ENCODE measurements around the gene VSX2. TPM values are rescaled to one million over a fixed set of nuclear protein-coding genes. Genes with fewer than 3 reads are reported as not detected.

VSX2 gene
- not detected in 2 replicates for total RNA-seq

DNA sequence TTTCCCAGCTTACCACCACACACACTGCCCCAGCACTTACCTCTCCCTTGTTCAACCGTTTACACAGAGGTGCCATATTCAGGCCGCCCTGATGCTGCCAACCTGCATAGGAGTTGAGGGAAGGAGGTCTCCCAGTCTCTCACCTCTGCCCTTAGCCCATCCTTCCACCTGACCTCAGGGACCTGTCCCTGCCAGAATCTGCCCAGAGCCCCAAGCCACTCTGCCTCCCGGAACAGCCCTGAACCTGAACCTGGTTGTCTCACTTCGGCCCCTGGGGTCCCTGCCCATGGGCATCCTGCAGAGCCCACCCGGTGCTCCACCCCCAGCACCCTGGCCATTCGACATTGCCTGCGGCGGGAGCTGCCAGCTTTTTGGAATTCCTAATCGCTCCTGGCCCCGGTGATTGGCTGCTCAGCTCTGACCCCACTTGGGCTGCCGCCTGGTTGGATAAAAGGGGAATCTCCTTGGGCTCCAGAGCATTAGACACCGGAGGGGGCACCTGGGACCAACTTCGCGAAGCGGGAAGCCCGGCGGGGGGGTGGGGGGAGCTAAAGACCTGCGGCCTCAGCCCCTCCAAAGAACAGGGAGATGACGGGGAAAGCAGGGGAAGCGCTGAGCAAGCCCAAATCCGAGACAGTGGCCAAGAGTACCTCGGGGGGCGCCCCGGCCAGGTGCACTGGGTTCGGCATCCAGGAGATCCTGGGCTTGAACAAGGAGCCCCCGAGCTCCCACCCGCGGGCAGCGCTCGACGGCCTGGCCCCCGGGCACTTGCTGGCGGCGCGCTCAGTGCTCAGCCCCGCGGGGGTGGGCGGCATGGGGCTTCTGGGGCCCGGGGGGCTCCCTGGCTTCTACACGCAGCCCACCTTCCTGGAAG is at the start of gene VSX2:
TSS of gene VSX2 (plus strand) at position 476 of the 874 bp plus-strand sequence. CDS start at position 589, 113 bp downstream.

DNA sequence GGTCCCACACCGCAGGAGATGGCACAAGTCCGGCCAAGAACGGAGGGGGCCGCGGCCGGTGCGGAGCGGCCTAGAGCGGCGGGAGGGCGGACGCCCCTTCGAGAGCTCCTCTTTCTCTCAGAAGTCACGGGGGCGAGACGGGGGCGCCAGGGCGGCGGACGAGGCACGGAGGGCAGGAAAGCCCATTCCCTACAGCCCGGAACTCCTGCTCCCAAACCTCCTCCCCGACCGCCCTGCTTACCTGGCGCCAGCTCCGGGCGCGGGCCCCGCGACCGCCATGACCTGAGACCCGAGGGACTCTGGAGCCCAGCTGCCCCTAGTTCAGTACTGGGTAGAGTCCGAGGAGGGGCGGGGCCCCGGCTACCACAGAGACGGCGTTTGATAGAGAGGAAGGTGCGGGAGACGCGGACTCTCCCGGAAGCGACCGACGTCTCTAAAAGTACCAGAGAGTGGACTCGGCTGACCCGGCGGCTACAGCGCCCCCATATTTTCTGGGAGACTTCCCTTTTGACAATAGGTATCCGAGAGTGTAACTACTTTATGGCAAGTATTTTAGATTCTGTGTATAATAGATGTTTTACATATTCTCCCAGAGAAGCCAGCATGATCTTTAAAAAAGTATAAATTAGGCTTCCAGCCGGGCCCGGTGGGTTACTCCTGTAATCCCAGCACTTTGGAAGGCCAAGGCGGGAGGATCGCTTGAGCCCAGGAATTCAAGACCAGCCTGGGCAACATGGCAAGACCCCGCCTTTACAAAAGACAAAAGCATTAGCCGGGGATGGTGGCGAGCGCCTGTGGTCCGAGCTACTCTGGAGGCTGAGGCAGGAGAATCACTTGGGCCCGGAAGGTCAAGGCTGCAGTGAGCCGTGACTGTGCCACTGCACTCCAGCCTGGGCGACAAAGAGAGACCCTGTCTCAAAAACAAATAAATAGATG is 63.7 kb downstream of the VSX2 start, which contains the start of gene ABCD4:
TSS of gene ABCD4 (minus strand) at position 301 of the 936 bp plus-strand sequence. CDS start at position 279, 22 bp downstream.

Other genes starting within 250 kb of the VSX2 start
- 9.2 and 11.4 TPM in 2 replicates for gene ENTPD5, start 220.2 kb upstream of the VSX2 start, total RNA-seq
- 7.8 and 9.3 TPM in 2 replicates for gene BBOF1, start 220.1 kb upstream of the VSX2 start, total RNA-seq
- 21.0 and 26.8 TPM in 2 replicates for gene ALDH6A1, start 155.0 kb upstream of the VSX2 start, total RNA-seq
- gene LIN52, start 154.5 kb upstream of the VSX2 start, total RNA-seq = 8.6 and 9.5 TPM in 2 replicates
- gene ABCD4, start 63.5 kb downstream of the VSX2 start, total RNA-seq = 18.5 and 20.0 TPM in 2 replicates
- gene VRTN, start 109.0 kb downstream of the VSX2 start, total RNA-seq = not detected in 2 replicates
- gene SYNDIG1L, start 186.8 kb downstream of the VSX2 start, total RNA-seq = not detected in 2 replicates

Measured in aortic smooth muscle cell (primary cell).